Heart right ventricle (tissue), 16 donors: ENCODE data around the gene CLEC3A. TPM values are rescaled to one million over a fixed set of nuclear protein-coding genes. Genes with fewer than 3 reads are reported as not detected.

ENCODE experiments used
- ATAC-seq, 8 donors: fragments of 200-7000 bp; cut with Tn5 transposase; one replicate each; pipeline ENCODE4 v1.9.1; 2020; ENCODE audit warnings: mild to moderate bottlenecking in 8 of 8, moderate library complexity in 8 of 8, moderate number of reproducible peaks in 1 of 8
- DNase-seq, 2 donors: peaks; one replicate each; pipeline ENCODE4 v3.0.0-alpha.2; 2020
- H3K27ac ChIP-seq, 10 donors: fragments of 200-600 bp; sonication (generic) in 2 of 10; one replicate each; pipeline versions ENCODE4 v1.5.0 to v1.8.0; 2020 to 2022; ENCODE audit warnings: mild to moderate bottlenecking in 3 of 10
- H3K27me3 ChIP-seq, 7 donors: fragments of 200-600 bp; one replicate each; pipeline ENCODE4 v1.8.0; 2021 to 2022; ENCODE audit warnings: mild to moderate bottlenecking in 2 of 7
- H3K36me3 ChIP-seq, 9 donors: fragments of 200-600 bp; sonication (generic) in 1 of 9; one replicate each; pipeline versions ENCODE4 v1.5.0 to v1.8.0; 2020 to 2022; ENCODE audit warnings: mild to moderate bottlenecking in 2 of 9
- H3K4me1 ChIP-seq, 9 donors: fragments of 200-600 bp; sonication (generic) in 1 of 9; one replicate each; pipeline versions ENCODE4 v1.5.0 to v1.8.0; 2020 to 2022; ENCODE audit warnings: mild to moderate bottlenecking in 4 of 9
- H3K4me3 ChIP-seq, 10 donors: fragments of 200-600 bp; sonication (generic) in 2 of 10; one replicate each; pipeline versions ENCODE4 v1.5.0 to v1.8.0; 2020 to 2022; ENCODE audit warnings: mild to moderate bottlenecking in 7 of 10, moderate library complexity in 2 of 10
- H3K9me3 ChIP-seq, 11 donors: fragments of 200-600 bp in 10 of 11; sonication (generic) in 2 of 11; one replicate each; pipeline versions ENCODE4 v1.5.0 to v1.8.0; 2013 to 2022; ENCODE audit warnings: mild to moderate bottlenecking in 2 of 11, control low read depth in 1 of 11, moderate library complexity in 1 of 11
- CTCF ChIP-seq, 9 donors: fragments of 200-600 bp; sonication (generic) in 2 of 9; IDR thresholded peaks; one replicate each; pipeline versions ENCODE4 v1.5.0 to v1.8.0; 2021 to 2022; ENCODE audit warnings: antibody characterized with exemption in 9 of 9, mild to moderate bottlenecking in 5 of 9, moderate library complexity in 1 of 9
- WGBS, 2 donors: extraction: QIAGEN DNeasy Blood & Tissue Kit; methylation state at CpG; one replicate each; pipeline ENCODE4 v1.1.7; 2013; ENCODE audit warnings: inconsistent platforms in 1 of 2; 5-methylcytosine and 5-hydroxymethylcytosine counted together
- intact Hi-C, 10 donors: fragments of 100-400 bp; cut with DNase I; formaldehyde crosslinking; loops; one replicate each; pipeline versions ENCODE4 v1.11.1 to v1.14.2; 2022
- polyA plus RNA-seq, 2 donors: library from polyadenylated mRNA; stranded (reverse); fragments of 200-250 nt; gene quantifications; one replicate each; pipeline ENCODE4 v1.2.3, GENCODE V29; 2013
- total RNA-seq, 10 donors: library from RNA; stranded (reverse); fragmentation: NEBNext Ultra II Directional in 3 of 10; extraction: Animal tissue kit (Norgen Biotek cat#: 25700) in 3 of 10; gene quantifications; one replicate each; pipeline versions ENCODE4 v1.2.1 to v1.2.4, GENCODE V29; 2021 to 2023
- donor health status: Arrhythmogenic right ventricular cardiomyopathy.
- donor health status: ischemic (EF 13 %, LVEDD 7.1; RV severe dilation, severe dysfunction).
- donor health status: healthy with polysubstance abuse.
- donor health status: DM: no; HTN: yes; CAD: no.
- donor health status: DM: no; HTN: no; CAD: no.
- donor health status: ischemic (EF 25% LVEDD 6.9; RV normal size, moderate dysfunction).
- donor health status: ischemic (EF 25% LVEDD 5.7; RV mildly dilated, moderate dysfunction).
- donor health status: healthy.
- donor health status: DM: yes; HTN: yes; CAD: no.
- donor health status: Ischemic cardiomyopathy.
- donor health status: ischemic (EF 35%, LVEDD 5.7; RV mildly dilated, moderate dysfunction).
- donor health status: nonischemic (EF 11% LVEDD 7.7; RV severe dilation, severe dysfunction).
- donor health status: DM: yes; HTN: yes; CAD: no.
- donor health status: PGD.
- donor health status: ischemic (EF 29% LVEDD 5.4; RV normal size, mild dysfunction).
- donor health status: nonischemic (EF 23%, LVEDD 6.1; RV moderate dilation, normal function).

The CLEC3A gene
- total and polyA plus RNA-seq, 12 donors: not detected

- Histone ChIP-seq H3K4me1 (no peaks in the 10 kb centered on the region), H3K36me3 (no peaks in the 10 kb centered on the region), H3K27me3 (no peaks in the 10 kb centered on the region), H3K27ac (no peak overlapping the region), H3K9me3 (no peaks in the 10 kb centered on the region), H3K4me3 (no peak overlapping the region)
- no peak for ATAC-seq
- WGBS, 2 donors: 86 to 100% methylated on average over 3 of the region's 3 CpGs
- TF ChIP-seq CTCF (IDR thresholded peaks at IDR 0.05): no peak
- no peak for DNase-seq
- intact Hi-C loops: no loop called here
Observed at GRCh38 chr16:77985111-77985510, 37.2 kb upstream of the CLEC3A start.

- Histone ChIP-seq H3K4me3 (no peak overlapping the region), H3K36me3 (no peaks in the 10 kb centered on the region), H3K9me3 (no peaks in the 10 kb centered on the region), H3K27me3 (no peaks in the 10 kb centered on the region), H3K4me1 (no peaks in the 10 kb centered on the region), H3K27ac (no peak overlapping the region)
- ATAC-seq (no peak), DNase-seq (no peak)
- WGBS, 2 donors: 88 to 96% methylated on average over 7 of the region's 7 CpGs
- intact Hi-C loops: no loop called here
- TF ChIP-seq CTCF (IDR thresholded peaks at IDR 0.05): no peak
Observed at GRCh38 chr16:77986011-77986740, 36.2 kb upstream of the CLEC3A start.

GRCh38 chr16:77987810-77988209 lies 34.5 kb upstream of the CLEC3A start:
- no peak overlapping the region for H3K27ac ChIP-seq
- ATAC-seq: peak in 2 of 8 donors; percentile 56 to 58
- 75 to 91% methylated on average over 2 of the region's 2 CpGs for WGBS, 2 donors

GRCh38 chr16:77989846-77990245 lies 32.5 kb upstream of the CLEC3A start:
- 74 to 84% methylated on average over 4 of the region's 4 CpGs for WGBS, 2 donors
- Histone ChIP-seq H3K4me3 (no peak overlapping the region), H3K27me3 (no peaks in the 10 kb centered on the region), H3K36me3 (no peaks in the 10 kb centered on the region), H3K9me3 (peaks cover 0 to 4% (median 0%) of the 10 kb centered on the region in 11 donors), H3K27ac (no peak overlapping the region), H3K4me1 (peaks cover 0 to 7% (median 0%) of the 10 kb centered on the region in 9 donors)
- no peak for DNase-seq
- no peak for ATAC-seq
- TF ChIP-seq CTCF (IDR thresholded peaks at IDR 0.05): no peak
- intact Hi-C loops: no loop called here

More at GRCh38 chr16:77987810-77988209, 34.5 kb upstream of the CLEC3A start:
- Histone ChIP-seq H3K4me3 (no peak overlapping the region), H3K27me3 (no peaks in the 10 kb centered on the region), H3K9me3 (peaks cover 0 to 4% (median 0%) of the 10 kb centered on the region in 11 donors), H3K36me3 (no peaks in the 10 kb centered on the region), H3K4me1 (peaks cover 0 to under 1% (median 0%) of the 10 kb centered on the region in 9 donors)
- no peak for TF ChIP-seq CTCF (IDR thresholded peaks at IDR 0.05)
- no peak for DNase-seq
- intact Hi-C loops: no loop called here
